RWPE1 (cell line): ENCODE results near the gene TCAF1.

Experiments
- CTCF ChIA-PET: fragments of 350-600 bp; sonication (Branson Sonifier 250); formaldehyde crosslinking; extraction: SDS; loops from one replicate; lab custom pipeline; 2021; lab: Yijun Ruan, JAX
- POLR2A ChIA-PET: fragments of 400-600 bp; formaldehyde crosslinking; extraction: SDS; loops from one replicate; lab custom pipeline; 2020; ENCODE audit warnings: antibody characterized with exemption; ENCODE audit not compliant: low non-redundant PET; lab: Yijun Ruan, JAX
- DNase-seq: peaks from one replicate; pipeline ENCODE4 v3.0.0; 2012; ENCODE audit warnings: low spot score
- H3K27ac ChIP-seq: fragments of 450-650 bp; 2 replicates; pipeline ENCODE4 v1.5.1; 2017
- TF ChIP-seq, protein P1 (sequence below): fragments of 450-650 bp; conservative IDR thresholded peaks from 2 replicates; pipeline ENCODE4 v1.5.1; 2017; ENCODE audit warnings: low read depth, mild to moderate bottlenecking

The TCAF1 gene

DNA sequence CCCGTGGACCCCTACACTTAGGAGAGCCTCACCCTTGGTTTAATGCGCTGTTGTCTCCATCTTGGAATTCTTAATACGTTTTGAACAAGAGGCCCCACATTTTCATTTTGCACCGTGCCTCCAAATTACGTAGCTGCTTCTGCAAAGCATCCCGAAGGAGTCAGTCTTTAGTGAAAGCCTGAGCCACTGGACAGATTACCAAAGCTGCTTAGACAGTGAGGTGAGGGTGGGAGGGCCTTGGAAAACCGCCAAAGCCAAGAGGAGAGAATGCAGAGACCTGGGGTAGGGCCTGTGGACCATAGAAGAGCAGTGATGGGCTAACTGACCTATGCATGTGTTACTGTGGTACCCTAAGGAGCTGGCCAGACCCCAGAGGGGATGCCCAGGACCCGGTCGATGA lies 4.2 kb upstream of the TCAF1 start:
- ChIA-PET POLR2A (no interaction called here), CTCF (no interaction called here)
- H3K27ac ChIP-seq, result no peak overlapping the region
- no peak for DNase-seq
- TF ChIP-seq, protein P1, sequence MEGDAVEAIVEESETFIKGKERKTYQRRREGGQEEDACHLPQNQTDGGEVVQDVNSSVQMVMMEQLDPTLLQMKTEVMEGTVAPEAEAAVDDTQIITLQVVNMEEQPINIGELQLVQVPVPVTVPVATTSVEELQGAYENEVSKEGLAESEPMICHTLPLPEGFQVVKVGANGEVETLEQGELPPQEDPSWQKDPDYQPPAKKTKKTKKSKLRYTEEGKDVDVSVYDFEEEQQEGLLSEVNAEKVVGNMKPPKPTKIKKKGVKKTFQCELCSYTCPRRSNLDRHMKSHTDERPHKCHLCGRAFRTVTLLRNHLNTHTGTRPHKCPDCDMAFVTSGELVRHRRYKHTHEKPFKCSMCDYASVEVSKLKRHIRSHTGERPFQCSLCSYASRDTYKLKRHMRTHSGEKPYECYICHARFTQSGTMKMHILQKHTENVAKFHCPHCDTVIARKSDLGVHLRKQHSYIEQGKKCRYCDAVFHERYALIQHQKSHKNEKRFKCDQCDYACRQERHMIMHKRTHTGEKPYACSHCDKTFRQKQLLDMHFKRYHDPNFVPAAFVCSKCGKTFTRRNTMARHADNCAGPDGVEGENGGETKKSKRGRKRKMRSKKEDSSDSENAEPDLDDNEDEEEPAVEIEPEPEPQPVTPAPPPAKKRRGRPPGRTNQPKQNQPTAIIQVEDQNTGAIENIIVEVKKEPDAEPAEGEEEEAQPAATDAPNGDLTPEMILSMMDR, result no peak

DNA sequence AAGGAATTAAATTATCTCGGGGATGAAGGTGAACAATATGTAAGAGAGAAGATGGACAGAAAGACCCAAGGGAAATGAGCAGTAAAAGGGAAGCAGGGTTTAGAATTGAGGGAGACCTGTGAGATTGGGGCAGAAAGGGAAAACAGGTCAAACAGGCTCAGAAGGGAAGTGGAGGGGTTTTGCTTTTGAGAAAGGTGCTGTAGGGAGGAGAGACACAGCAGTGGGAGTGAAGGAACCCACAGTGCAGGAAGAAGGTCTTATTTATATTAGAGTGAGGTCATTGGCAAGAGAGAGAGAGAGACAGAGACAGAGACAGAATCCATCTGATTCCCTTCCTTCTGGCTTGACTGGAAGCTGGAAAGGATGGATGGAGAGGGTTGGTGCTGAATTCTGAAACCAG lies 3.5 kb upstream of the TCAF1 start:
- TF ChIP-seq, protein P1, result no peak
- ChIA-PET POLR2A (no interaction called here), CTCF (no interaction called here)
- DNase-seq, result no peak
- H3K27ac ChIP-seq, result no peak overlapping the region

DNA sequence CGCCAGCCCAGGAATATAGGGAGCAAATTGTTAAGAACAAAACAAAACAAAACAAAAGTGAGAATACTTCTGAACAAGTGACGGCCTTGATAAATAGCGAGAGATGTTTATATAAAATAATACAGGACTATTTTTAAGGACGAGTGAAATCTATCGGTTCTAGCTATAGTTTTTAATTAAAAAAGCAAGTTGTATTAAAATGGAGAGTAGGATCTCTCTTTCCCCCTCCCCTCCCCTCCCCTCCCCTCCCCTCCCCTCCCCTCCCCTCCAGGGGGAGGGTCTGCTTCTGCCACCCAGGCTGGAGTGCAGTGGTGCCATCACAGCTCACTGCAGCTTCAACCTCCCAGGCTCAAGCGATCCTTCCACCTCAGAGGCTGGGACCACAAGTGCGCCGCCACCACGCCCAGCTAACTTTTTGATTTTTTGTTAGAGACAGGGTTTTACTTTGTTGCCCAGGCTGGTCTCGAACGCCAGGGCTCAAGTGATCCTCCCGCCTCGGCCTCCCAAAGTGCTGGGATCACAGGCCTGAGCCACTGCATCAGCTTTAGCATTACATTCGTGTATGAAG lies 440 bp upstream of the TCAF1 start:
- TF ChIP-seq, protein P1, result no peak
- H3K27ac ChIP-seq, result peak overlapping the region; percentile 97
- POLR2A ChIA-PET, result no interaction called here
- CTCF ChIA-PET, result no interaction called here
- no peak for DNase-seq

DNA sequence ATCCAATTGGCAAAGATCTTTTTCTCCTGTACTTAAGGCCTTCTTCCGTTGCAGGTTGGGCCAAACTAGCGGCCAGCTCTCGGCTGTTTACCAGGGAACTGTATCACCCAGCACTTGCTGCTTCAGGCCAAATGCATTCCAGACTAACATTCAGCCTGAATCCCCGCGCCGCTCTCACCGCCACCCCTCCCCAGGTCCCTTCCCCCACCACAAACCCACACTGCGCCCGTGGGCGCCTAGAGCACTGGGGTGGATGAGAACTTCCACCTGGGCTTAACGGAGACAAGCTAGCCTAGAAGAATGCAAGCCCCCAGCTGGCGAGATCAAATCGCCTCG lies 676 bp downstream of the TCAF1 start:
- DNase-seq, result peak; percentile 13
- POLR2A ChIA-PET, result interaction anchor here (0.6 kb wide), 2 partner anchors 13 to 33 kb away, joined by 4 to 6 read pairs; no protein-coding TSS in a partner anchor

DNA sequence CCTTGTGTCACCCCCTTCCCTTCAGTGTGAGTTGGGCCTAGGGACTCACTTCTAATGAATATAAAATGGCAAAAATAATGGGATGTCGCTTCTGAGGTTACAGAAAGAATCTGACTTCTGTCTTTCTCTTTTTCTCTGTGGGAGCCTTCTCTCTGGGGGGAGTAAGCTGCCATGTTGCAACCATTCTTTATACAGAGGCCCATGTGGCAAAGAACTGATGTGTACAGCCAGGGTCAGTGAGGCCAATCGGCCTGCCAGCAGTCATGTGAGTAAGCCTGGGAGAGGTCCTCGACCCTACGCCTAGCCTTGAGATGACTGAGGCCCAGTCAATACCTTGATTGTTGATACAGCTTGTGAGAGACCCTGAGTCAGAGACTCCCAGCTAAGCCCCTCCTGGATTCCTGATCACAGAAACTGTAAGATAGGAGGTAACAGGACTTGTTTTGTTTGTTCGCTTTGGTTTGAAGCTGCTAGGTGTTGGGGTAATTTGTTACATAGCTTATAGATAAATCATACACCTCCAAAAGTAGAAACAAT lies 1.7 kb downstream of the TCAF1 start:
- peak overlapping the region; percentile 38 for H3K27ac ChIP-seq
- DNase-seq, result no peak
- POLR2A ChIA-PET, result no interaction called here
- TF ChIP-seq, protein P1, result no peak
- CTCF ChIA-PET, result no interaction called here

More for the DNA sequence above, 676 bp downstream of the TCAF1 start:
- TF ChIP-seq, protein P1, result no peak
- CTCF ChIA-PET, result interaction anchor here (0.6 kb wide), 1 partner anchor 8 kb away, joined by 3 read pairs; no protein-coding TSS in a partner anchor
- H3K27ac ChIP-seq, result peak overlapping the region; percentile 97

DNA sequence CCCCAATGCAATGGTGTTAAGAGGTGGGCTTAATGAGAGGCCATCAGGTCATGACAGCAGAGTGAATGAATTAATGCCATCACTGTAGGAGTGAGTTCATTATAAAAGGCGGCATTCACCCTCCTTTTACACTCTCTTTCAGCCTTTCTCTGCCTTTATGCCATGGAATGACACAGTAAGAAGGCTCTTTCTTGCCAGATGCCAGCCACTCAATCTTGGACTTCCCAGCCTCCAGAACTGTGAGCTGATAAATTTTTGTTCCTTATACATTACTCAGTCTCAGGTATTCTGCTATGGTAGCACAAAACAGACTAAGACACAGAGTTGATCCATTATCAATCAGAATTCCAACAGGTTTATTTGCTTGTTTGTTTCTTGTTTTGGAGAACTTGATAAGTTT lies 3.2 kb downstream of the TCAF1 start:
- ChIA-PET POLR2A (no interaction called here), CTCF (no interaction called here)
- H3K27ac ChIP-seq, result no peak overlapping the region
- TF ChIP-seq, protein P1, result no peak
- no peak for DNase-seq
